Stimulated activated naive CD4-positive, alpha-beta T cell treated with Interleukin-2 at 50 U/mL for 16 hours (primary cell): ENCODE data around the gene GTPBP2.

Experiments
- DNase-seq: peaks from one replicate; lab custom pipeline; 2025; lab: John Stamatoyannopoulos, UW

GTPBP2 gene, protein sequence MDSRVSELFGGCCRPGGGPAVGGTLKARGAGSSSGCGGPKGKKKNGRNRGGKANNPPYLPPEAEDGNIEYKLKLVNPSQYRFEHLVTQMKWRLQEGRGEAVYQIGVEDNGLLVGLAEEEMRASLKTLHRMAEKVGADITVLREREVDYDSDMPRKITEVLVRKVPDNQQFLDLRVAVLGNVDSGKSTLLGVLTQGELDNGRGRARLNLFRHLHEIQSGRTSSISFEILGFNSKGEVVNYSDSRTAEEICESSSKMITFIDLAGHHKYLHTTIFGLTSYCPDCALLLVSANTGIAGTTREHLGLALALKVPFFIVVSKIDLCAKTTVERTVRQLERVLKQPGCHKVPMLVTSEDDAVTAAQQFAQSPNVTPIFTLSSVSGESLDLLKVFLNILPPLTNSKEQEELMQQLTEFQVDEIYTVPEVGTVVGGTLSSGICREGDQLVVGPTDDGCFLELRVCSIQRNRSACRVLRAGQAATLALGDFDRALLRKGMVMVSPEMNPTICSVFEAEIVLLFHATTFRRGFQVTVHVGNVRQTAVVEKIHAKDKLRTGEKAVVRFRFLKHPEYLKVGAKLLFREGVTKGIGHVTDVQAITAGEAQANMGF

DNA sequence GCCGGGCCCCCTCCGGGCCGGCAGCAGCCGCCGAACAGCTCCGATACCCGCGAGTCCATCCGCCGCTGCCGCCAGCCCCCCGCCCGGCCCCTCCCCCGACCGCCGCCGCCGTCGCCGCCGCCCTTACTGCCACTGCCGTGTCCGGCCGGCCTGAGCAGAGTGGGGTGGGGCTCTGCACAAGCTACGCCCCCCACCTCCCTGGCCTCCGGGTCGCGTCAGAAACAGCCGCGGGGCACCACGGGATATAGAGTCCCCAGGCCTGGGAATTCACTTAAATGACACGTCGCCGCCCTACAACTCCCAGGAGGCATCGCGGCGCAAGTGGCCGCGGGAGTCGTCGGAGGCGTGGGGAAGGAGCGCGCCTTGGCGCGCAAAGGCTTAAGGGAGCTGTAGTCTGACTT, at the start of gene GTPBP2:
Gene GTPBP2 (minus strand): TSS at position 161 of the 401 bp plus-strand sequence. CDS start 102 bp downstream, at position 59.
- DNase-seq, result peak; percentile 98

DNA sequence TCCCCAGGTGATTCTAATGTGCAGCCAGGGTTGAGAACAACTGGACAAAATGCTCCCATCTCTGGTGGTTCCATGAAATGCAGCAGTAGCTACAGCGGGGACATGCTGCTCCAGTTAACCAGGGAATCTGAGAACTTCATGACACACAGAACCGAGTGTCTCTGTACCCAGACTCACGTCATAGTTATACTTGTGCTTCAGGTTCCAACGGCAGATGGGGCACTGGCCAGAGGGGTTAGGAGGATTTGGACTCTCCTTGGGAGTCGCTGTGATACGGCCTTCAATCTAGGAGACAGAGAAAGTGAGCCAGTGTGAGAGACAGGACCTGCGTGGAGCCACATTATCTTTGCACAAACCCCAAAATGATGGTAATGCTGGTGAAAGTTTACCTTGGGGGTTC, 49.3 kb upstream of the GTPBP2 start:
- DNase-seq, result no peak

GRCh38 chr6:43677759-43678158, 48.7 kb upstream of the GTPBP2 start:
- no peak for DNase-seq

DNA sequence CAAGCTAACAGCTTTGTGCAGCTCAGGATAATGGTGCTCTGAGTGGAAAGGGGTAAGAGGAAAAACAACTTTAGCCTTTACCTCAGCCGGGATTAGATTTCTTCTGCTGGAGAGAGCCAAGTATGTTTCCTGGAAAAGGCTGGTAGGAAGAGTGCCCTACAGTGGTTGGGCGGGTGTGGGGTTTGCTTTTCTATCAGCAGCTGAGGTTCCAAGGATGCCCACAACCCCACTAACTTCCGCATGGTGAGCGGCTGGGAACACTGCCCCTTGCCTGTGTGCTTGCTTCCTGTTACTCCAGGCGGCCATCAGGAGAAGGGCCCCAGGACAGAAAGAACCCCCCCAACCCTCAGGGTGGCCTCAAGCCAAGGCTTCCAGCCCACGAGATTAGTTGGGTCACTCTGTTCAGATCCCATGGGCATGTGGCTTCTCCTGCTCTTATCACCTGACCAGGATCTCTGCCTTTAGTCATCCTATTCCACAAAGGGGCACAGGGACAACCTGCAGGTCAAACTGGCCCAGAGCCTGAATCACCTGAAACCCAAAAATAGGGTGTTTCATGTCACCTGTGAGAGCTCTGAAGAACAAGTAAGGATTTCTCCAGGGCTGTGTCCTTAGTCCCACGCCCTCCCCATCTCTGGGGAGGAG, 48.0 kb upstream of the GTPBP2 start:
- no peak for DNase-seq

GRCh38 chr6:43674921-43675320, 45.9 kb upstream of the GTPBP2 start:
- DNase-seq, result no peak

- DNase-seq, result no peak
Observed at GRCh38 chr6:43674291-43674690, 45.2 kb upstream of the GTPBP2 start.

DNA sequence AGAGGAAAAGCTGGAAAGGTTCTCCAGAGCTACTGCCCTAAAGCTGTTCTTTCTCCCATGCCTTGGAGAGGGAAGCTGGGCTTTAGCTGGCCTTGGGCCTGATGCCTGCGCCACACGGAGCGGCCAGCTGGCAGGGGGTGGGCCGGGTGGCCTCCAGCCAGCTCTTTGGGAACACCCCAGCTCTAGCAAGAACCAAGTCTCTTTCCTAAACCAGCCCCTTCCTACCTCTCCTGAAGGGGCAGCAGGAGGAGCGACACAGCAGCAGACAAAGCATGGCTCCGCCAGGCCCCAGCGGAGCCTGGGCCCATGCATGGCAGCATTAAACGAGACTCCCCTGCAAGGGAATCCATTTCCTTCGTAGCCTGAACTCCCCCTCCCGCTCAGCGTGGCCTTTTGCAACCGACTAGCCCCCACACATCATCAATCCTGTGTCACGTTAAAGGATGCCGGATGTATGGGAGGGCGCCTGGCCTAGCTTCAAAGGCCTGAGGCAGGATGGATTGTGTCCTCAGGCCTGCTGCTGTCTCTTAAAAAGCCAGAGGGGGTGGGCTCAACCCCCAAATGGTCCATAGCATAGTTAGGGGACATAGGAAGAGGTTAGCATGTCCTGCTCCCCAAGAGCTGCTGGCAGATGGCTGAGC, 44.5 kb upstream of the GTPBP2 start:
- no peak for DNase-seq

GRCh38 chr6:43671801-43672690, 43.0 kb upstream of the GTPBP2 start:
- no peak for DNase-seq

GRCh38 chr6:43671011-43671800, 42.1 kb upstream of the GTPBP2 start:
- DNase-seq, result no peak

DNA sequence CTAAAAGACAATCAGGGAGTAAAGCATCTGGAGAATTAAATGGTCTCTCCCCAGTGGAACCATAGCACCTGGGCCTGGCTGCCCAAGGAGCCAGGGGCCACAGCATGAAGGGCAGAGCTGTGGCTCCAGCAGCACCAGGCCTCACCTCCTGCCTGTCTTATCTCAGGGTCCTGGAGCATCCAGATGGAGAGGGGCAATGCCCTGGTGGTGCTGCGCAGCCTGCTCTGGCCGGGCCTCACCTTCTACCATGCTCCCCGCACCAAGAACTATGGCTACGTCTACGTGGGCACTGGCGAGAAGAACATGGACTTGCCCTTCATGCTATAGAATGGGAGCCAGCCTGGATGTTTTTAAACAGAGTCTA, 41.5 kb upstream of the GTPBP2 start:
- DNase-seq, result no peak

DNA sequence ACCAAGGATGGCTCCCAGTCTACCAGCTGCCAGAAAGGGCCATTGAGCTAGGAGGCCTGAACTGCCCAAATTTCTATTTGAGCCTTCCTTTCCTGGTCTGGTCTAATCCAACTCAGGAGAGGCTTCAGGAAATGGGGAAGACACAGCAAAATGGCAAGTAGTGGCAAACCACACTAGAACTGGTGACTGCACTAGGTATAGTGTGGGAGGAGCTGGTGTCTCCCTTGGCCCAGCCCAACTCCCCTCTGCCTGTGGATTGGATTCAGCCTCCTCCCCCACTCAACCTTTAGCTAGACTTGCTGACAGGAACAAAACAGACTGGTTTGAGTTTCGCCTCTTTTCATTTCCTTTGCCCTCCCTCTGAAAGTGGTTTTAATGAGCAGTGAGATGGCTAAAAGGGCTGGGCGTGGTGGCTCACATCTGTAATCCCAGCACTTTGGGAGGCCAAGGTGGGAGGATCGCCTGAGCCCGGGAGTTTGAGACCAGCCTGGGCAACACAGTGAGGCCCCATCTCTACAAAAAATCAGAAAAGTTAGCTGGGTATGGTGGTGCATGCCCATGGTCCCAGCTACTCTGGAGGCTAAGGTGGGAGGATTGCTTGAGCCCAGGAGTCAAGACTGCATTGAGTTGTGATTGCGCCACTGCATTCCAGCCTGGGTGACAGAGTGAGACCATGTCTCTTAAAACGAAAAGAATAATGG, 41.0 kb upstream of the GTPBP2 start:
- DNase-seq, result peak; percentile 14

DNA sequence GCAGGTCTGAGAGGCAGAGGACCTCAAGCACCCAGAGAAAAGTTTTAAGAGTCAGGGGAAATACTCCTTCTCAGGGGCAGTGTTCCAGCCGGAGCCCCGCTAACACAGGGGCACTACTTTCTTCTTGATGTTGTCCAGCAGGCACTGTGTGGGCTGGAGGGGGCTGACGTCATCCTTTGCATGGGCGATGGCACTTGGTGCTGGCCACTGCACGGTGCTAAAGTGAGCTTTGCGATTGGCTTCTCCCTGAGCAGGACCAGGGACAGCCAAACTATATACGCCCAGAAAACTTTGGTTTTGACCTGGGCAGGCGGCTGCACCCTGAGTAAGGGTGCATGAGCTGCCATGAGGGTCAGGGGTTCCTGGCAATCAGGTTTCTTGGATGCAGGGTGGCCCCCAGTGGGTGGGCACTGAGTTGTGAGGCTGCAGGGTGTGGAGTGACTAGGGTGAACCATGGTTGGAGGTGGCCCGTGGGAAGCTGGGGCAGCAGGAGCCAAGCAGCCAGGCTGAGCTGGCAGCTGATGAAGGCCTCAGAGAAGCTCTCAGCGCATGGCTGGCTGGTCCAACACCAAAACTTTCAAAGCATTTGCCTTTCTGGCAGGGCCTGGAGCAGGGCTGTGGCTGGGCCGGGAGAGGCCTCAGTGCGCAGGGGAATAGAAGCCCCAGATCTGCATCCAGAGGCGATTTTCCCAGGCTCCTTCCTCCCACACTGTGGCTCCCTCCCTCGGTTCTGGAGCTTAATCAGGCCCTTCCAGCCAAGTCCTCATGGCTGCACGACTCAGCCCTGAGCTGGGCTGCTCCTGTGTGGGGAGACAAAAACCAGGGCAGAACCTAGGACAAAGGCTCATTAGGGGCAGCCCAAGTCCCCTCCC, 40.2 kb upstream of the GTPBP2 start:
- no peak for DNase-seq

GRCh38 chr6:43668151-43669028, 39.3 kb upstream of the GTPBP2 start:
- peak; percentile 3 for DNase-seq

DNA sequence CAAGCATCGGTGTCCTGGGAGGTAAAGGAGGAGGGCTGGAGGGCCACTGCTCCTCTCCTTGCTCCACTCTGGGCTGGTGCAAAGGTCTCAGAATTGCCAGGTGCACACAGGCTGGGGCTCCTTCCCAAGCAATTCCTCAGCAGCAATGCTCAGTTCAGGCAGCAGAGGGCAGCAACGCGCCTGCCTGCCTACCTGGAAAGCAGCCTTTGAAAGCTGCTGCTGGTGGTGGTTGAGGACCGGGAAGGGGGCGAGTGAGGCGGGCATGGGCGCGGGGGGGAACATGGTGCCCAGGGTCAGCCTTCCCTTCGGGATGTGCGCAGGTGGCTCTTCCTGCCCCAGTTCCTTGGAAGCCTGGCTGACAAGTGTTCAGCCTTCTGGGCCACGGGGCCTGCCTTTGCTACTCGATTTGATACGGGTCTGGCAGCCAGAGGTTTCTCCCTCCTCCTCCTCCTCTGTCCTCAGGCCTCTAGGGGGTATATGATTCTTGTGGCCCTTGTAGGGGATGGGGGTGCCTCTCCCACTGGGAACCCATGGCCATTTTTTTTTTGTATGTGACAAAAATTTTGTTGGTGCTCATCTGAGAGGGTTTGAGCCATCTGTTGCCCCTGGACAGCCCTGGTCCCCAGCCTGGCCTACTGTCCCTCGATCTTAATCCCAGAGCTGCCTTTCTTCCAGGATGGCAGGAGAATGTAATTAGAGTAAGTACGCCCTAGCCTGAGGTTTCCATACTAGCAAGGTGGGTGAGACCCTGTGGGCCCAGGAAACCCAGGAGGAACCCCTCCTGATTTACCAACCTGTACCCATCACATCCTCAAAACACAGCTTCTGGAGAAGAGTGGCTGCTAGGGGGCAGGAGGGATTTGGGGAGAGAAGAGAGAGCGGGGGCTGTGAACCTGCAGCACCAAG, 38.4 kb upstream of the GTPBP2 start:
- DNase-seq, result peak; percentile 76

- DNase-seq, result no peak
Observed at GRCh38 chr6:43666196-43666920, 37.3 kb upstream of the GTPBP2 start.

- DNase-seq, result no peak
Observed at GRCh38 chr6:43665376-43665775, 36.3 kb upstream of the GTPBP2 start.
